ENCODE data around the gene EFCAB8.

The EFCAB8 gene

GRCh38 chr20:32839227-32839981, 19.3 kb upstream of the EFCAB8 start:
- DNase-seq (ENCODE audit: low spot score): no peak
- ChIA-PET POLR2A (ENCODE audit: low non-redundant PET) (no interaction called here), CTCF (no interaction called here)
- H3K27ac ChIP-seq: no peak overlapping the region
- no peak for TF ChIP-seq CTCF (conservative IDR thresholded peaks at IDR 0.05; ENCODE audit: low read depth)

GRCh38 chr20:32839982-32840285, 18.8 kb upstream of the EFCAB8 start:
- CTCF ChIA-PET: no interaction called here
- no peak for TF ChIP-seq CTCF (conservative IDR thresholded peaks at IDR 0.05; ENCODE audit: low read depth)

GRCh38 chr20:32841174-32841573, 17.5 kb upstream of the EFCAB8 start:
- no peak overlapping the region for H3K27ac ChIP-seq
- POLR2A ChIA-PET (ENCODE audit: low non-redundant PET): no interaction called here
- TF ChIP-seq CTCF (conservative IDR thresholded peaks at IDR 0.05; ENCODE audit: low read depth): no peak
- no peak for DNase-seq (ENCODE audit: low spot score)
- CTCF ChIA-PET: interaction anchor here (0.7 kb wide), 1 partner anchor 16 kb away, joined by 5 read pairs; no protein-coding TSS in a partner anchor

More at GRCh38 chr20:32839982-32840285, 18.8 kb upstream of the EFCAB8 start:
- no peak for DNase-seq (ENCODE audit: low spot score)
- H3K27ac ChIP-seq: no peak overlapping the region
- POLR2A ChIA-PET (ENCODE audit: low non-redundant PET): no interaction called here

GRCh38 chr20:32841632-32842031, 17.1 kb upstream of the EFCAB8 start:
- no peak for DNase-seq (ENCODE audit: low spot score)
- no peak overlapping the region for H3K27ac ChIP-seq
- TF ChIP-seq CTCF (conservative IDR thresholded peaks at IDR 0.05; ENCODE audit: low read depth): no peak
- ChIA-PET CTCF (interaction anchor here (0.5 to 0.6 kb wide), 3 partner anchors 10 to 76 kb away, joined by 3 read pairs; no protein-coding TSS in a partner anchor), POLR2A (ENCODE audit: low non-redundant PET) (no interaction called here)

DNA sequence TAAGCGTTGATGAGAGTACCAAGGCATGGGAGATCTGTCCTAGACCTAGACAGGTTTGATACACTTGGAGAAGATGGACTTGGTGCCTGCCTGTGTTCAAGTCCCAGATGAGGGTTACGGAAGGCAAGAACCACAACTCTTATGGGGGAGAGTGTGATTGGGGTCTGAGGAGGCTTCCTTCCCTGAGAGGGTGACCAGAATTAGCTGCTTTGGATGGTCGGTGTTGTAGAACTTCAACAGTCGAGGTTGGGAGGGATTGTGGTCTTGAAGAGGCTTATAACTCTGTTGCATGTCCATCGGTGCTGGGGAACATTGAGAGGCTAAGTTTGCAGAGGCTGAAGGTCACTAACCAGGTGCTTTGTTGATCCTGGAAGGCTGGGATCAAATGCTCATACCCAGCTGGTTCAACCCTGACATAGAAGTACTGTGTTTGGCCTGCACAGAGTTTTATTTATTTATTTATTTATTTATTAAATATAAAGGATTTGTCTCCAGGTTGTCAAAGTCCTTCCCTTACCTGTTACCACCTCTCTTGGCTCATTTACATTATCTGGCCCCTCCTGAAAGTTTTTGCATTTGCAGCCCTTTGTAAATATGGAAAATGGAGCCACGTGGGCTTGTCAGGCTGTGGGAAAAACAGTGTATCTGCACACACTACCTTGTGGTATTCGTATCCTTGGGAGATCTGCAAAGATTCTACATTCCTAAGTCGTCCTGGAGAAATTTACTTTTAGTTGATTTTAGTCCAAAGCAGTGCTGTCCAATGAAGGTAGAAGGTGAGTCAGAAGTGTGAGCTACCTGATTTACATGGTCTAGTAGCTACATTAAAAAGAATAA, 15.8 kb upstream of the EFCAB8 start:
- no peak for DNase-seq (ENCODE audit: low spot score)
- ChIA-PET POLR2A (ENCODE audit: low non-redundant PET) (interaction anchor here (0.7 kb wide), 1 partner anchor 17 kb away, joined by 5 read pairs; no protein-coding TSS in a partner anchor), CTCF (interaction anchor here (1.2 to 1.4 kb wide), 2 partner anchors 13 to 53 kb away, joined by 4 to 5 read pairs; no protein-coding TSS in a partner anchor)
- H3K27ac ChIP-seq: no peak overlapping the region
- TF ChIP-seq CTCF (conservative IDR thresholded peaks at IDR 0.05; ENCODE audit: low read depth): no peak

- ChIA-PET POLR2A (ENCODE audit: low non-redundant PET) (no interaction called here), CTCF (interaction anchor here (0.6 kb wide), 2 partner anchors 120 to 250 kb away, joined by 3 read pairs; no protein-coding TSS in a partner anchor)
- TF ChIP-seq CTCF (conservative IDR thresholded peaks at IDR 0.05; ENCODE audit: low read depth): no peak
- no peak overlapping the region for H3K27ac ChIP-seq
- DNase-seq (ENCODE audit: low spot score): no peak
Observed at GRCh38 chr20:32845786-32846185, 12.9 kb upstream of the EFCAB8 start.
